ENCODE results near the gene CDYL2.
"Not testable (repeated sequence)": the region's sequence is repeated elsewhere in the genome, so short reads cannot be mapped to it uniquely, and the experiment has no call there.

CDYL2 gene

GRCh38 chr16:80794071-80794470, 10.3 kb downstream of the CDYL2 start:
- no peak for TF ChIP-seq CTCF (conservative IDR thresholded peaks at IDR 0.05)
- H3K27ac ChIP-seq, result no peak overlapping the region

DNA sequence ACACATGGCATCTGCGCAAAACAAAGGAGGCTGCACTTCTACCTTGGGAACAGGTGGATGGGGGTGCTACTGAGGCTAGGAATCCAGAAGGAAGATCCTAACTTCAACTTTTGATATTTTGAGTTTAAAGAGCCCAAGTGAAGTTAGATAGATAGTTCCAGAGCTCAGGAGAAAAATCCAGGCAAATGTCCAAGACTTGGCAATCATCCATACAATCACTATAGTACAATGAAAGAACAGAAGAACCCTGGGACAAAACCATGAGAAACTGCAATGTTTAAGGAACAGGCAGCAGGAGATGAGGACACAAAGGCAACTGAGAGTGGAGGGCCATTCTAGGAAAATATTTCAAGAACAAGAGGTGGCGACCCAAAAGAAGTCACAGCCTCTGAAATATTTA, 12.4 kb downstream of the CDYL2 start:
- TF ChIP-seq CTCF (conservative IDR thresholded peaks at IDR 0.05), result no peak
- no peak overlapping the region for H3K27ac ChIP-seq

DNA sequence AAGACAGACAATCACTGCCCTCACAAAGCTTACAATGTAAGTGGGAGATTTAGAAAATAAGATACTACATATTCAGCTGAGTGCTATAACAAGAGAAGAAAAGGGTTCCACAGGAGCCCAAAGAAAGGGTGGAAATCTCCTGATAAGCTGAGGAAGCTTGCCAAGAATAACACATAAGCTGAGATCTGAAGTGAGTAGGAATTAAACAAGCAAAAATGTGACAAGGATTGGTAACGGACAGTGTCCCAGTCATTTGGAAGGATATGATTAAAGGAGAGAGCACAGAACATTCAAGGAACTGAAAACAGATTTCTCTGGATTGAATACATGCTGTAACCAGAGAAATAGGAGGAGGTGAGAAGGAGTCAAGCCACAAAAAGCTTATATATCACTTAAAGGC, 13.0 kb downstream of the CDYL2 start:
- no peak for TF ChIP-seq CTCF (conservative IDR thresholded peaks at IDR 0.05)
- no peak overlapping the region for H3K27ac ChIP-seq

DNA sequence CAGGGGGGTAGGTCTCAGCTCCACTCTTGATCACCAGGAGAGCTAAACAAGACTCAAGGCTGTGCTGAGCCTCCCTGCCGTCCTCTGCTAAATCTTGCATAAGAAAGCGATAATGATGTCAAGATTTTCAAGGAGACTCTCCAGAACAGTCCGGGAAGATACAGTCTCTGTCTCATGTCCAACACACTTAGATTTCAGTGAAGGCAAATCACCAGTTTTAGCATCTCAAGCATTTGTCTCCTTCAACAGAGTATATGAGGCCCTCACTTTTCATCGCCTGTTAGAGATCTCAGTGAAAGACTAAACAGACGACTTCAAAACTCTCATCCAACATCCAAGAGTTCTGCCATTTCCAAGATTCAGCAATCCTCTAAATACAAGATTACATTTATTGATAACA, 13.6 kb downstream of the CDYL2 start:
- no peak for TF ChIP-seq CTCF (conservative IDR thresholded peaks at IDR 0.05)

GRCh38 chr16:80788027-80788426, 16.4 kb downstream of the CDYL2 start:
- H3K27ac ChIP-seq, result no peak overlapping the region
- no peak for TF ChIP-seq CTCF (conservative IDR thresholded peaks at IDR 0.05)

More for the DNA sequence above, 13.6 kb downstream of the CDYL2 start:
- no peak overlapping the region for H3K27ac ChIP-seq

DNA sequence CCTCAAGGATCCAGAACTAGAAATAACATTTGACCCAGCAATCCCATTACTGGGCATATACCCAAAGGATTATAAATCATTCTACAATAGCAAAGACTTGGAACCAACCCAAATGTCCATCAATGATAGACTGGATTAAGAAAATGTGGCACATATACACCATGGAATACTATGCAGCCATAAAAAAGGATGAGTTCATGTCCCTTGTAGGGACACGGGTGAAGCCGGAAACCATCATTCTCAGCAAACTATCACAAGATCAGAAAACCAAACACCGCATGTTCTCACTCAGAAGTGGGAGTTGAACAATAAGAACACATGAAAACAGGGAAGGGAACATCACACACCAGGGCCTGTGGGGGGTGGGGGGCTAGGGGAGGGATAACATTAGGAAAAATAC, 17.8 kb downstream of the CDYL2 start:
- H3K27ac ChIP-seq, result not testable (repeated sequence)

DNA sequence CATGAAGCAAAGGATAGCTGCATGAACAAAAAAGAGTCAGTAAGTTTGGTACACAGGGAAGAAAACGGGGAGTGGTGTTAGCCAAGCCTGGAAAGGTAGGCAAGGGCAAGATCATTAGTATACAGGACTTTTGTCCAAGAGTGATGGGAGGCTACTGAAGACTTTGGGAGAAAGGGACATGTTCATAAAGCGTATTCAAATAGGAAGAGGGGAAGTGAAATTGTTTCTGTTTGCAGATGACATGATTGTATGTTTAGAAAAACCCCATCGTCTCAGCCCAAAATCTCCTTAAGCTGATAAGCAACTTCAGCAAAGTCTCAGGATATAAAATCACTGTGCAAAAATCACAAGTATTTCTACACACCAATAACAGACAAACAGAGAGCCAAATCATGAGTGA, 19.4 kb downstream of the CDYL2 start:
- no peak for TF ChIP-seq CTCF (conservative IDR thresholded peaks at IDR 0.05)
- no peak overlapping the region for H3K27ac ChIP-seq

DNA sequence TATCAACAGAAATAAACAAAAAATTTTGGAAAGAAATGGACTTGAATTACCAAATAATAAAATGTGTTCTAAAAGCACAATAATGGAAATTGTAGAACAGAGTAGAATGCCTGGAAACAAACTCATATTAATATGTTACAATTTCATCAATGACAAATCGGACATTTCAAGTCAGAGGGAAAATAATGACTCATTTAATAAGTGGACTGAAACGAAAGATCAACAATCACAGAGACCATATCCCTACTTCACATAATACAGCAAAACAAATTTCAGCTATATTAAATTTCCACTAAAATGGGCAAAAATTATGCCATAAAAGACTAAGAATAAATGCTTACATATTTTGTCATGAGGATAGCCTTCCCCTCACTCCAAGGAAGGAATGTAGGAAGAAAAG, 25.7 kb downstream of the CDYL2 start:
- H3K27ac ChIP-seq, result no peak overlapping the region
- no peak for TF ChIP-seq CTCF (conservative IDR thresholded peaks at IDR 0.05)

Data from VCaP (cell line).